Gastroesophageal sphincter (tissue), 4 donors: ENCODE measurements around the gene CLEC2D. TPM values are rescaled to one million over a fixed set of nuclear protein-coding genes. Genes with fewer than 3 reads are reported as not detected.
"Not testable (repeated sequence)": the region's sequence is repeated elsewhere in the genome, so short reads cannot be mapped to it uniquely, and the experiment has no call there.

Source experiments
- ATAC-seq: fragments of 150-250 bp; one replicate; pipeline ENCODE4 v1.9.1; 2016; ENCODE audit warnings: mild to moderate bottlenecking, moderate library complexity
- H3K27ac ChIP-seq, 4 donors: fragments of 200-600 bp; sonication (generic) in 3 of 4; 1 replicate in 3 of 4; 2 replicates in 1 of 4; pipeline ENCODE4 v1.5.1; 2016 to 2019
- H3K27me3 ChIP-seq: fragments of 200-600 bp; sonication (generic); one replicate; pipeline ENCODE4 v1.5.1; 2019
- H3K36me3 ChIP-seq, 2 donors: fragments of 200-600 bp; sonication (generic); one replicate each; pipeline ENCODE4 v1.5.1; 2019; ENCODE audit warnings: control low read depth in 1 of 2
- H3K4me1 ChIP-seq, 3 donors: fragments of 200-600 bp; sonication (generic); 1 replicate in 2 of 3; 2 replicates in 1 of 3; pipeline ENCODE4 v1.5.1; 2016 to 2019; ENCODE audit warnings: control low read depth in 2 of 3
- H3K4me3 ChIP-seq, 2 donors: fragments of 200-600 bp; sonication (generic); one replicate each; pipeline ENCODE4 v1.5.1; 2019; ENCODE audit warnings: mild to moderate bottlenecking in 1 of 2, moderate library complexity in 1 of 2
- H3K9me3 ChIP-seq, 3 donors: fragments of 200-600 bp; sonication (generic); one replicate each; pipeline ENCODE4 v1.5.1; 2017 to 2019; ENCODE audit warnings: control low read depth in 2 of 3
- CTCF ChIP-seq, 4 experiments: fragments of 200-600 bp in 2 of 4; fragments of 450-650 bp in 2 of 4; sonication (generic) in 1 of 4; IDR thresholded peaks; one replicate each; pipeline ENCODE4 v1.5.1; 2017 to 2019; ENCODE audit warnings: antibody characterized with exemption in 4 of 4, mild to moderate bottlenecking in 2 of 4, moderate library complexity in 2 of 4
- EP300 ChIP-seq: sonication (generic); formaldehyde crosslinking; IDR thresholded peaks from one replicate; pipeline ENCODE4 v1.6.1; 2017; ENCODE audit warnings: antibody characterized with exemption, mild to moderate bottlenecking
- POLR2A ChIP-seq, 2 donors: fragments of 450-650 bp; IDR thresholded peaks; one replicate each; pipeline ENCODE4 v1.6.1; 2017; ENCODE audit warnings: antibody characterized with exemption in 2 of 2, mild to moderate bottlenecking in 2 of 2, moderate library complexity in 1 of 2
- POLR2AphosphoS5 ChIP-seq: sonication (generic); formaldehyde crosslinking; IDR thresholded peaks from one replicate; pipeline ENCODE4 v1.6.1; 2017; ENCODE audit warnings: antibody characterized with exemption
- WGBS, 2 donors: methylation state at CpG; one replicate each; pipeline ENCODE4 v1.1.5; 2018; ENCODE audit warnings: low coverage in 1 of 2; 5-methylcytosine and 5-hydroxymethylcytosine counted together
- total RNA-seq, 4 donors: library from RNA; depleted of rRNA; stranded (reverse); fragments of >200 nt; gene quantifications; one replicate each; pipeline ENCODE4 v1.1.0, GENCODE V29; 2016

CLEC2D gene
- total RNA-seq, 4 donors from 2014 or later = 2.3 to 12.9 (median 7.4) TPM

DNA sequence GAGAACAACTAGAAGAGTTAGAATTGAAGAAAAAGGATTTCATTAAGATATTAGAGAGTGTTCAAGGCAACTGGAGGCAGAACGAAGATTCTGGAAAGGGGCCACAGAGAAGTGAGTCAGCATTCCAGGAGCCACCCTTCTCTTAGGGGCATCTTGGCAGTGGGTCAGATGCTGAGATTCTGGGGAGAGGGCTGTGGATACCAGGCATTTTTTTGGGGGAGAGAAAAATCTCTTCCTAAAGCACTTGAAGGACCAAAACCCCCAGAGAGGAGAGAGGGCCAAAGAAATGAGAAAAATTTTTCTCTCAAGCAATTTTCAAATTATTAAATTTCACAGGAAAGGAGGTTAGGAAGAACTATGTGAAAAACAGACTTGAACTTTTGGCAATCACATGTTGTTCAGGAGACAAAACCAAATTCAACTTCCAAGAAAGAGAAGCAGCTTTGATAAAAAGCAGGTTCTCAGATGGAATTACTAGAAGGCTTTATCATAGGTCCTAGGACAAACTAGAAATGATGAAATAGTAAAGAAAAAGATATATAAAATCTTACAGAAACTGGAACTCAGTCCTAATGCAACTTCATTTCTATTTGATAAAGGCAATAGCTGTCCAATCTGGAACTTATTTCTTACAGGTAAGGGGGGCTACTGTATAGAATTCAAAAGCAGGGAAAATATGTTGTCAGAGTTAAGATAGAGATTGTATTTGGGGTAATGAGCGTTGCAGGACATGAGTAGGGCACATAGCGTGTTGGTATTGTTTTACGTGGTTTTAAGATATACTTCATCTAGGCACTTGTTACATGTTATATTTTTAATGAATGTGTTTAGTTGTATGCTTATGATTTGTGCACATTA is 1.1 kb upstream of the CLEC2D start:
- Histone ChIP-seq H3K4me1 (peaks cover 0 to 16% (median 3%) of the 10 kb centered on the region in 3 donors), H3K4me3 (no peak overlapping the region), H3K36me3 (peaks cover 0 to 27% of the 10 kb centered on the region in 2 donors), H3K27ac (peak overlapping the region in 1 of 4 donors; percentile 2), H3K27me3 (no peaks in the 10 kb centered on the region), H3K9me3 (no peaks in the 10 kb centered on the region)
- no peak for ATAC-seq
- WGBS, 2 donors = 69 to 78% methylated on average over 4 of the region's 4 CpGs
- no peak for TF ChIP-seq EP300
- peak; percentile 32 for TF ChIP-seq POLR2AphosphoS5

DNA sequence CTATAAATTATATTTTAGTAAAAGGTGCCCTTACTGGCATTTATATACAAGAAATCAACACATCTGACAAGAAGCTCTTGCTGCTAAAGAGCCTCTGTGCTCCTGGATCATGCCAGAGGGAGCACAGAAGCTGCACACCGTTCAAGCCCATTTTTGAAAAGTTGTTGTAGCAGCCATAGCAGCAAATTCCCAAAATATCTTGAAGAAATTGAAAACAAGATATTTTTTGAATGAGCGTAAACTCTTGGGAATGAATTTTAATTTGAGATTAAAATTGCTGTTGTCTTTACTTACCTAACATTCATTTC is 540 bp upstream of the CLEC2D start:
- H3K4me3 ChIP-seq = no peak overlapping the region
- WGBS, 2 donors = 84 to 88% methylated on average over 2 of the region's 2 CpGs

GRCh38 chr12:9672340-9672739 is 2.8 kb downstream of the CLEC2D start:
- ATAC-seq, H3K9me3 ChIP-seq, H3K4me3 ChIP-seq, H3K27me3 ChIP-seq, H3K27ac ChIP-seq: not testable (repeated sequence)
- Histone ChIP-seq H3K4me1 (peaks cover 0 to 21% (median 3%) of the 10 kb centered on the region in 3 donors), H3K36me3 (peaks cover 0 to 14% of the 10 kb centered on the region in 2 donors)
- WGBS, 2 donors = 97 to 100% methylated on average over 1 to 2 of the region's 2 CpGs

More for the DNA sequence above, 540 bp upstream of the CLEC2D start:
- H3K36me3 ChIP-seq = peaks cover 0 to 24% of the 10 kb centered on the region in 2 donors
- peaks cover 0 to 22% (median 3%) of the 10 kb centered on the region in 3 donors for H3K4me1 ChIP-seq
- no peak overlapping the region for H3K27ac ChIP-seq
- ATAC-seq = no peak
- TF ChIP-seq POLR2AphosphoS5 (no peak), EP300 (no peak), POLR2A (IDR thresholded peaks at IDR 0.05) (no peak), CTCF (IDR thresholded peaks at IDR 0.05) (no peak)
- no peaks in the 10 kb centered on the region for H3K9me3 ChIP-seq
- H3K27me3 ChIP-seq = no peaks in the 10 kb centered on the region

DNA sequence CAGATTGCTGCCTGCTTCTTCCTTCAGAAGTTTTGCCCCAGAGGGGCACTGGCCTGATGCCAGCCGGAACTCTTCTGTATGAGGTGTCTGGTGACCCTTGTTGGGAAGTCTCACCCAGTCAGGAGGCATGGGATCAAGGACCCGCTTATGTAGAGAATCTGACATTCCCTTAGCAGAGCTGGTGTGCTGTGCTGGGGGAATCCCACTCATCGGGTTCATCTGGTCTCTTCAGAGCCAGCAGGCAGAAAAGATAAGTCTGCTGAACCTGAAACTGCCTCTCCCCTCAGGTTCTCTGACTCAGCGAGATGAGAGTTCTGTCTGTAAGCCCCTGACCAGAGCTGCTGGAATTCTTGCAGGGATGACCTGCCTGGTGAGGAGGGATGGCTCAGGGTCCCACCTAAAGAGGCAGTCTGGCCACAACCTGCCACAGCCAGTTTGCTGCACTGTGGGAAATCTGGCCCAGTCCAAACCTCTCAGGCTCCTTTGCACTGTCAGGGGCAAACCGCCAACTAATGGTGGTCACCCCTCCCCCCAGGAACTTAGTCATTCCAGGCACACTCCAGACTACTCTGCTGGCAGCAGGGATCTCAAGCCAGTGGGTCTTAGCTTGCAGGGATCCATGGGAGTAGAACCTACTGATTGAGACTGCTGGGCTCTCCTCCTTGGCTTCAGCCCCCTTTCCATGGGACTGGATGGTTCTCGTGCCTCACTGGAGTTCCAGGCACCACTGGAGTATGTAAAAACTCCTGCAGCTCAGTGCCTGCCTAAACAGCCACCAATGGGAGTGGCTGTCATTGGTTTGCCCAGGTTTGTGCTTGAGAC is 4.1 kb downstream of the CLEC2D start:
- Histone ChIP-seq H3K9me3 (no peaks in the 10 kb centered on the region), H3K27ac (no peak overlapping the region), H3K4me3 (no peak overlapping the region), H3K27me3 (no peaks in the 10 kb centered on the region), H3K36me3 (peaks cover 0 to 14% of the 10 kb centered on the region in 2 donors), H3K4me1 (peaks cover 0 to 9% (median 0%) of the 10 kb centered on the region in 3 donors)
- no peak for ATAC-seq
- WGBS, 2 donors = 70% methylated on average over 2 of the region's 6 CpGs; no CpG with 5 or more reads in 1 of the 2 donors
- TF ChIP-seq POLR2AphosphoS5 = no peak

DNA sequence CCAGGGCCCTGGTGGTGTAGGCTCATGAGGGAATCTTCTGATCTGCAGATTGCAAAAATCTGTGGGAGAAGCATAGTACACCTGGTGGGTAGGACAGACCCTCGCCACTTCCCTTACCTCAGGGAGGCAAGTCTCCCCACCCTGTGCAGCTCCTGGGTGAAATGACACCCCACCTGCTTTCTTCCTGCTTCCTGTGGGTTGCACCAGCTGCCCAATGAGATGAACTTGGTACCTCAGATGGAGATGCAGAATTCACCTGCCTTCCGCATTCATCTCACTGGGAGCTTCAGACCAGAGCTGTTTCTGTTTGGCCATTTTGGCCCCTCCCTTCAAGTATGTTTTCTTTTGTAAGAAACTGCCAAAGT is 4.7 kb downstream of the CLEC2D start:
- Histone ChIP-seq H3K4me1 (peaks cover 0 to 8% (median 0%) of the 10 kb centered on the region in 3 donors), H3K27ac (no peak overlapping the region), H3K36me3 (peaks cover 0 to 14% of the 10 kb centered on the region in 2 donors), H3K4me3 (no peak overlapping the region), H3K9me3 (no peaks in the 10 kb centered on the region), H3K27me3 (no peaks in the 10 kb centered on the region)
- ATAC-seq = no peak
- no peak for TF ChIP-seq POLR2AphosphoS5
- TF ChIP-seq EP300 = no peak
- TF ChIP-seq POLR2A (IDR thresholded peaks at IDR 0.05) = no peak
- TF ChIP-seq CTCF (IDR thresholded peaks at IDR 0.05) = no peak
- WGBS, 2 donors = 80% methylated on average over 1 of the region's 2 CpGs; no CpG with 5 or more reads in 1 of the 2 donors

DNA sequence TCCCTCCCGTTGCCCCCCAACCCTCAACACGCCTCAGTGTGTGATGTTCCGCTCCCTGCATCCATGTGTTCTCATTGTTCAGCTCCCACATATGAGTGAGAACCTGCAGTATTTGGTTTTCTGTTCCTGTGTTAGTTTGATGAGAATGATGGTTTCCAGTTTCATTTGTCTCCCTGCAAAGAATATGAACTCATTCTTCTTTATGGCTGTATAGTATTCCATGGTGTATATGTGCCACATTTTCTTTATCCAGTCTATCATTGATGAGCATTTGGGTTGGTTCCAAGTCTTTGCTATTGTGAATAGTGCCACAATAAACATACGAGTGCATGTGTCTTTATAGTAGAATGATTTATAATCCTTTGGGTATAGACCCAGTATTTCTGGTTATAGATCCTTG is 13.0 kb downstream of the CLEC2D start:
- not testable (repeated sequence) for H3K27ac ChIP-seq, H3K9me3 ChIP-seq, H3K4me3 ChIP-seq, ATAC-seq, H3K4me1 ChIP-seq, H3K27me3 ChIP-seq
- 100% methylated on average over 4 of the region's 4 CpGs for WGBS, 2 donors
- H3K36me3 ChIP-seq = peaks cover 0 to 48% of the 10 kb centered on the region in 2 donors

DNA sequence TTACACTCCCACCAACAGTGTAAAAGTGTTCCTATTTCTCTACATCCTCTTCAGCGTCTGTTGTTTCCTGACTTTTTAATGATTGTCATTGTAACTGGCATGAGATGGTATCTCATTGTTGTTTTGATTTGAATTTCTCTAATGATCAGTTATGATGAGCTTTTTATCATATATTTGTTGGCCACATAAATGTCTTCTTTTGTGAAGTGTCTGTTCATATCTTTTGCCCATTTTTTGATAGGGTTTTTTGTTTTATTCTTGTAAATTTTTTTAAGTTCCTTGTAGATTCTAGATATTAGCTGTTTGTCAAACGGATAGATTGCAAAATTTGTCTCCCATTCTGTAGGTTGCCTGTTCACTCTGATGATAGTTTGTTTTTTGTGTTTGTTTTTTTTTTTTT is 13.4 kb downstream of the CLEC2D start:
- not testable (repeated sequence) for H3K27me3 ChIP-seq, H3K9me3 ChIP-seq, ATAC-seq, H3K4me1 ChIP-seq, H3K27ac ChIP-seq, H3K4me3 ChIP-seq
- peaks cover 0 to 53% of the 10 kb centered on the region in 2 donors for H3K36me3 ChIP-seq
- 94 to 100% methylated on average over 1 to 2 of the region's 2 CpGs for WGBS, 2 donors

DNA sequence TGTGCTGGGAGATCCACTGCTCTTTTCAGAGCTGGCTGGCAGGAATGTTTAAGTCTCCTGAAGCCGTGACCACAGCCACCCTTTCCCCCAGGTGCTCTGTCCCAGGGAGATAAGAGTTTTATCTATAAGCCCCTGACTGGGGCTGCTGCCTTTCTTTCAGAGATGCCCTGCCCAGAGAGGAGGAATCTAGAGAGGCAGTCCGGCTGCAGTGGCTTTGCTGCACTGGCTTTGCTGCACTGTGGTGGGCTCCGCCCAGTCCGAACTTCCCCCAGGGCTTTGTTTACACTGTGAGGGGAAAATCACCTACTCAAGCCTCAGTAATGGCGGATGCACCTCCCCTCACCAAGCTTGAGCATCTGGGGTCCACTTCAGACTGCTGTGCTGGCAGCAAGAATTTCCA is 15.9 kb downstream of the CLEC2D start:
- H3K9me3 ChIP-seq, ATAC-seq, H3K4me1 ChIP-seq, H3K27ac ChIP-seq, H3K4me3 ChIP-seq, H3K27me3 ChIP-seq: not testable (repeated sequence)
- peaks cover 2 to 77% of the 10 kb centered on the region in 2 donors for H3K36me3 ChIP-seq
- no CpG with 5 or more reads among the region's 5 CpGs for whole genome bisulfite sequencing, 2 donors
